Measurements from ENCODE around the gene GFI1B. TPM values are rescaled to one million over a fixed set of nuclear protein-coding genes. Genes with fewer than 3 reads are reported as not detected.

Gene GFI1B
- polyA plus RNA-seq, 2 of the 4 experiments (the other 2 are of a cell fraction) = 0.09 TPM; not detected in 1

GRCh38 chr9:132991351-132992300, 13.1 kb downstream of the GFI1B start (continued):
- TF ChIP-seq ATOH8 (CRISPR knock-in tag; IDR thresholded peaks at IDR 0.05; ENCODE audit: low read depth) = no peak

GRCh38 chr9:132993511-132993939, 15.0 kb downstream of the GFI1B start:
- Histone ChIP-seq H3K4me1 (no peaks in the 10 kb centered on the region), H3K27ac (no peak overlapping the region), H3K4me2 (no peak overlapping the region), H3K4me3 (no peak overlapping the region), H3K9me3 (no peaks in the 10 kb centered on the region)
- FAIRE-seq = no peak
- no peak for ATAC-seq
- ChIA-PET POLR2A (no interaction called here), CTCF (interaction anchor here (1.2 to 3.2 kb wide), 3 partner anchors 17 to 29 kb away, joined by 5 to 18 read pairs (median 15); no protein-coding TSS in a partner anchor)
- no peak for TF ChIP-seq TFCP2L1 (CRISPR knock-in tag; IDR thresholded peaks at IDR 0.05)
- DNase-seq (ENCODE audit: low read depth in 1 of 2, low spot score in 1 of 2) = no peak
- 45% methylated on average over 9 of the region's 14 CpGs for WGBS (ENCODE audit: missing lambda C conversion rate)

- Histone ChIP-seq H3K4me2 (no peak overlapping the region), H3K9me3 (no peaks in the 10 kb centered on the region), H3K27ac (no peak overlapping the region), H3K4me1 (no peaks in the 10 kb centered on the region), H3K4me3 (no peak overlapping the region)
- ChIA-PET CTCF (interaction anchor here (1.0 to 3.2 kb wide), 6 partner anchors 10 to 28 kb away, joined by 3 to 18 read pairs (median 5); no protein-coding TSS in a partner anchor), POLR2A (interaction anchor here (1.1 kb wide), 1 partner anchor 36 kb away, joined by 5 read pairs; the partner anchor contains the start of gene GTF3C5)
- DNase-seq (ENCODE audit: low read depth in 1 of 2, low spot score in 1 of 2) (peak in 1 of 2 experiments; percentile 29), FAIRE-seq (no peak), ATAC-seq (peak in 1 of 2 experiments; percentile 29; a peak in 2 of 6 replicates)
- no peak for TF ChIP-seq RFX5 (IDR thresholded peaks at IDR 0.05)
- 54% methylated on average over 13 of the region's 13 CpGs for WGBS (ENCODE audit: missing lambda C conversion rate)
Observed at GRCh38 chr9:132994410-132995120, 16.1 kb downstream of the GFI1B start.

- no peak for ATAC-seq
- Histone ChIP-seq H3K9me3 (no peaks in the 10 kb centered on the region), H3K4me3 (no peak overlapping the region), H3K27ac (no peak overlapping the region), H3K4me1 (no peaks in the 10 kb centered on the region), H3K4me2 (no peak overlapping the region)
- ChIA-PET POLR2A (interaction anchor here (1.1 kb wide), 1 partner anchor 36 kb away, joined by 5 read pairs; the partner anchor contains the start of gene GTF3C5), CTCF (interaction anchor here (1.0 to 3.2 kb wide), 4 partner anchors 10 to 27 kb away, joined by 3 to 18 read pairs (median 4); no protein-coding TSS in a partner anchor)
- DNase-seq (ENCODE audit: low read depth in 1 of 2, low spot score in 1 of 2) = no peak
- TF ChIP-seq CBX2 (IDR thresholded peaks at IDR 0.05; ENCODE audit: borderline replicate concordance, low read depth) = no peak
- TF ChIP-seq ESRRA (IDR thresholded peaks at IDR 0.05; ENCODE audit: borderline replicate concordance, low read length) = no peak
- no peak for TF ChIP-seq RAD21 (conservative IDR thresholded peaks at IDR 0.05 in 1 of 2, IDR thresholded peaks at IDR 0.05 in 1 of 2)
- no peak for TF ChIP-seq HDAC2 (IDR thresholded peaks at IDR 0.05)
- TF ChIP-seq RFX5 (IDR thresholded peaks at IDR 0.05) = no peak
- no peak for TF ChIP-seq JUNB (IDR thresholded peaks at IDR 0.05)
- no peak for TF ChIP-seq BCL3 (IDR thresholded peaks at IDR 0.05)
- no peak for FAIRE-seq
- 85% methylated on average over 6 of the region's 6 CpGs for WGBS (ENCODE audit: missing lambda C conversion rate)
Observed at GRCh38 chr9:132995121-132995420, 16.6 kb downstream of the GFI1B start.

- POLR2A ChIA-PET = no interaction called here
- Histone ChIP-seq H3K4me1 (no peaks in the 10 kb centered on the region), H3K27ac (no peak overlapping the region), H3K4me2 (no peak overlapping the region), H3K9me3 (no peaks in the 10 kb centered on the region), H3K4me3 (no peak overlapping the region)
- DNase-seq (ENCODE audit: low read depth in 1 of 2, low spot score in 1 of 2) (no peak), ATAC-seq (no peak), FAIRE-seq (no peak)
- 73% methylated on average over 8 of the region's 8 CpGs for WGBS (ENCODE audit: missing lambda C conversion rate)
- CTCF ChIA-PET = interaction anchor here (1.2 to 1.5 kb wide), 4 partner anchors 11 to 46 kb away, joined by 3 to 9 read pairs (median 4); no protein-coding TSS in a partner anchor
- no peak for TF ChIP-seq EHF (CRISPR knock-in tag; IDR thresholded peaks at IDR 0.05)
- no peak for TF ChIP-seq BHLHE40 (IDR thresholded peaks at IDR 0.05; ENCODE audit: low read depth, low read length)
- TF ChIP-seq CHD4 (IDR thresholded peaks at IDR 0.05; ENCODE audit: borderline replicate concordance) = no peak
- TF ChIP-seq CEBPB (IDR thresholded peaks at IDR 0.05) = no peak
- TF ChIP-seq HES2 (IDR thresholded peaks at IDR 0.05) = no peak
- TF ChIP-seq FOXS1 (CRISPR knock-in tag; IDR thresholded peaks at IDR 0.05) = no peak
- no peak for TF ChIP-seq REST (IDR thresholded peaks at IDR 0.05)
- TF ChIP-seq HEYL (CRISPR knock-in tag; IDR thresholded peaks at IDR 0.05) = no peak
- no peak for TF ChIP-seq MYC (IDR thresholded peaks at IDR 0.05; ENCODE audit: borderline replicate concordance, low read length)
Observed at GRCh38 chr9:132995879-132996278, 17.4 kb downstream of the GFI1B start.
